NCI-H1417 treated with DMSO at 0.1 percent for 48 hours (cell line): Measurements from ENCODE around the gene DECR2.
"Not testable (repeated sequence)": the region's sequence is repeated elsewhere in the genome, so short reads cannot be mapped to it uniquely, and the experiment has no call there.

Experiments used
- DNase-seq: peaks from one replicate; lab custom pipeline; 2025; lab: John Stamatoyannopoulos, UW

Gene DECR2

DNA sequence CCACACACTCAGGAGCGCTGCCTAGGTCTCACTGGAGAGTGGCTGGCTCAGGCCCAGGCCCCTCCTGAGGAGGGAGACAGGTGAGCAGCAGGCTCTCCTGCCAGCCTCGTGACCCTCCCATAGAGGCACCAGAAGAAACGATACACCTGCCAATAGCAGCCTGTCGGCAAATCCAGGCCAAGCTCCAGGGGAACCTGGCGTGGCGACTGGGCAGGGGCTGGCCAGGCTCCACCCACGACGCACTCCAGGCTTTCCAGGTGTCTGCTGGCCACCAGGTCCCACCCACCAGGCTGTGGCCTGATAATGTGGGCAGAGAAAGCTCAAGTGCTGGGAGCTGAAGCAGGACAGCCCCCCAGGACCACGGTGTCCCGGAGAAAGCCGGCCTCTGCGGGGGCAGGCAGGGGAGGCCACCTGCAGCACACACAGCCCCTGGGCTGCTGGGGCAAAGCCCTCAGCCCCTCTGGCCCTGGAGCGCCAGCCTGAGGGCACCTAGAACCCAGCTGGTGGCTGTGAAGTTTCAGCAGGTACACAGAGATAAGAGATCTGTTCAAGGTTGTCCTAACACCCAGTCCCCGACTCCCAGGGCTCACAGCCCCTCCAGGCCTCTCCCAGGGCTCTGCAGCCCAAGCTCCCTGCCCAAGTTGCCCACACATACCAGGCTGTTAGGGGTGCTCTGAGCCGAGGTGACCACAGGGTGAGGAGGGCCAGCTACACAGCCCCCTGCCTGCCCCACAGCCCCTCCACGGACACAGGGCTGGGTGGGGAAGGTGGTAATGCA is 22.3 kb upstream of the DECR2 start:
- DNase-seq = peak; percentile 42

DNA sequence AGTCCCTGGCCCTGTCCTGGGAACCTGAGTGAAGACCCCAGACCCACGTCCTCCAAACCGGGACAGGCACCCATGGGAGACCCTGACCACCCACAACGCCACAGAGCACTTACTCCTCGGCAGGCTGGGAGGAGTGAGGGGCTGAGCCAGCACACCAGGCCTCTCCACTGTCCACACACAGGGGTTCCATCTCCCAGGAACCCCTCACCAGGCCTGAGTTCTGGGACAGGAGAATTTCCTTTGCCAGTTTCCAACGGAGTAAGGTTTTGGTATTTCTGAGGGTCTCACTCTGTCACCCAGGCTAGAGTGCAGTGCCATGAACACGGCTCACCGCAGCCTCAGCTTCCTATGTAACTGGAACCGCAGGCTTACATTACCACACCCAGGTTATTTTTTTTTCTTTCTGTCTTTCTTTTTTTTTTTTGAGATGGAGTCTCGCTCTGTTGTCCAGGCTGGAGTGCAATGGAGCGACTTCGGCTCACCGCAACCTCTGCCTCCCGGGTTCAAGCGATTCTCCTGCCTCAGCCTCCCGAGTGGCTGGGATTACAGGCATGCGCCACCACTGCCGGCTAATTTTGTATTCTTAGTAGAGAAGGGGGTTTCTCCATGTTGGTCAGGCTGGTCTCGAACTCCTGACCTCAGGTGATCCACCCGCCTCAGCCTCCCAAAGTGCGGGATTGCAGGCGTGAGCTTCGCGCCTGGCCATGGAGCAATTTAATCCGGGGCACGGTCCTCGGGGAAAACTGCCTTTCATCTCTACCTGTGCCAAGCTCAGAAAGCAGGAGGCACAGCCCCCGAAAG is 21.5 kb upstream of the DECR2 start:
- no peak for DNase-seq

DNA sequence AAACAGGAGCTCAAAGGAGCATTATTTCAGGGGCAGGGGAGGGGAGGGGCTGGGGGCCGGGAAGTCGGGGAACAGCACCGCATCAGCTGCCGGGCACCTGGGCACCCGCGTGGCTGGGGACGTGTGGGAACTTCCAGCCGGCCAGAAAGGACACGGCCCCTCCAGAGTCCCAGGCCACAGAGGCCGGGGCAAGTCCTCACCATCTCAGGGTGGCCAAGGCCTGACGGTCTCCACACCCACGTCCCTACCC is 21.0 kb upstream of the DECR2 start:
- DNase-seq = no peak

DNA sequence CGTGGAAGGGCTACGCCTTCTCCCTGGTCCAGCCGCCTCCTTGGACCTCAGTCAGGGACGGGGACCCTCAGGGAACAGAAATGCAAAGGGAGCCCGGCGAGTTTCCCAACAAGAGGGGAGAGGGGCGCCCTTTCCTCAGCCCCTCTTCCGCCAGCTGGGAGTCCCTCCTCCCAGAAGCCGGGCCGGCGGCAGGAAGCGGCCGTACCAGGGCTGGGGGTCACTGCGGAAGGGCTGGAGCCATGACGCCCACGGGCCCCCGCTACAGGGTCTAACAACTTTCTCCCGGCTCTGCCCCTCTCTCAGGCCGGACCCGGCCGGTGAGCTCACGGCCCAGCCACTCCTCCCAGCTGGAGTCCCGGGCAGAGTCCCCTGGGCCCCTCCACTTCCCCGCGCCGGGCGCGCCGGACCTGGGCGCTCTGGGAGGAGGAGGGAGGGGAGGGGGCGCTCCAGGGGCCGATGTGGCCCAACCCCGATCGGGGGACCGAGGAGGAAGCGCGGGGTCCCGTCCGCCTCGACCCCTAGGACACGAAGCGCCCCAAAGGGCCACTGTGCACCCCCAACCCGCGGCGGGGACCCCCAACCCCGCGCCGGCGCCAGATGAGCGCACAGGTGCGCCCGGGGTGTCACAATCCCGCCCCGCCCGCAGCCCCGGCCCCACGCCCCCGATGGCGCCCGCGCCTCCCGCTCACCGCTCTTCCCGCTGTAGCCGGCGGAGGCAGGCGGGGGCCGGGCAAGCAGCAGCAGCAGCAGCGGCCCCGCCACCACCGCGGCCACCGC is 20.5 kb upstream of the DECR2 start:
- DNase-seq = no peak

DNA sequence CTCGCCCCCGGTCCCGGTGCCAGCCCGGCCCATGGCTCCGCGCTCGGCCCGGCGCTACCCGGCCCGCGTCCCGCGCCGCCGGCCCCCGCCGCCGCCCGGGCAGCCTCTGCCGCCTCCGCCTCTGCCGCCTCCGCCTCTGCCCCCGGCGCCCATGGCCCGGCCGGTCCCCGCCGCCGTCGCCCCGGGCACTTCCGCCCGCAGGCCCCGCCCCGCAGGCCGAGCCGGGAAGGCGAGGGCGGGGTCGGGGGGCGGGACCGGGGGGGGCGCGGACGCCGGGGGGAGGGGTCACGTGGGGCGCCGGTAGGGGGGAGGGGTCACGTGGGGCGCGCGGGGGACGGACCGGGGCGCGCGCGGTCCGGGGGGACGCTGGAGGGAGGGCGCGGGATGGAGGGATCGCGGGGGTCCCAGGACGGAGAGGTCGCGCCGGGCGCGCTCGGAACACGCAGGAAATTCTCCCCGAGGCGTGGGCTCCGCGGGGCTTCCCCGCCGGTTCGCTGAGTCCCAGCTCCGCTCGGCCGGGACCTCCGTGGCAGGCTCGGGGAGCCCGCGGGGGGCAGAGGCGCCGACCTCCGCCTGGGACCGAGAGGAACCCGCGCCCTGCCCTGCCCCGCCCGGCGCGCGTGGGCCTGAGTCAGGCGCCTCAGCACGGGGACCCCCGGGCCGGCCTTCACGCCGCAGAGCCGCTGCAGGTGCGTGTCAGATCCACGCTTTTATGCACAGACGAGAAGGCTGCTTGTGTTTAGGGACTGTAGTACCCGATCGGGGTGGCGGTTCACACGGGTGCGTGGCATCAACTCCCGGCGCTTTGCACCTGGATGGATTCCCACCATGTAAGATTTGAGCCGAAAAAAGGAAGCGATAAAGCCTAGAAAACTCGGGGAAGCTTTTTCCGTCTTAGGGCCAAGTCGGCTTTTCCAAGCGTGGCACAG is 19.6 kb upstream of the DECR2 start, which contains the start of gene PGAP6:
PGAP6 (minus strand) TSS at position 190 of the 929 bp plus-strand sequence; CDS start at position 33, 157 bp downstream.
- DNase-seq = no peak

DNA sequence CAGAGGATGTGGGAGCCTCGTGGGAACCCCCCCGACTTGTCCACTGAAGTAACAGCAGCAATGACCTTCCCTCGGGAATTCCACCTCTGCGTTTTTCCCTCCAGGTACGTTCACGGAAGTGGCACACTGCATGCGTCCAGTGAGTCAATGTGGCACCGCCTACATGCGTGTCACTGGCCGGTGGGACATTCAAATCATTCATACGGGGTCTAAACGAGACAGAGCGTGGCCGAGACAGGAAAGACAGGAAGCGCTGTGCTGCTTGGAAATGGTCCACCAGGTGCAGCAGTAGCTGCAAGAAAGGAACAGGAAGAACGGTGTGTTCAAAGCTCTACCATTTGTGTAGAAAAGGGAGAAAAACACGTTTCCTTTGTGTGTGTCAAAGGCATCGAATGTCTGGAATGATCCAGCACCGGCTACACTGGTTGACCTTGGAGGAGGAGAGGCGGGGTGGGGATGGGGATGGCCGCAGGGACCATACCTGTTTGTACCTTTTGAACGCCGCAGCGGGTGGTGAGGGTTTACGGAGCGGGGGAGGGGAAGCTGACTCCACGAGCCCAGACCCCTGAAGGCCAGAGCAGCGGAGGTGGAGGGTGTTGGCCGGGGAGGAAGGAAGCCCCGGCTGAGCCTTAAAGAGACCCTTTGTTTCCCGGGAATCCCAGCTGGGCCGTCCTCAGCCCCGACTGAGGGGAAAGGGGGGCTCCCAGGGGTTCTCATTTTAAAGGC is 18.2 kb upstream of the DECR2 start:
- DNase-seq = no peak

DNA sequence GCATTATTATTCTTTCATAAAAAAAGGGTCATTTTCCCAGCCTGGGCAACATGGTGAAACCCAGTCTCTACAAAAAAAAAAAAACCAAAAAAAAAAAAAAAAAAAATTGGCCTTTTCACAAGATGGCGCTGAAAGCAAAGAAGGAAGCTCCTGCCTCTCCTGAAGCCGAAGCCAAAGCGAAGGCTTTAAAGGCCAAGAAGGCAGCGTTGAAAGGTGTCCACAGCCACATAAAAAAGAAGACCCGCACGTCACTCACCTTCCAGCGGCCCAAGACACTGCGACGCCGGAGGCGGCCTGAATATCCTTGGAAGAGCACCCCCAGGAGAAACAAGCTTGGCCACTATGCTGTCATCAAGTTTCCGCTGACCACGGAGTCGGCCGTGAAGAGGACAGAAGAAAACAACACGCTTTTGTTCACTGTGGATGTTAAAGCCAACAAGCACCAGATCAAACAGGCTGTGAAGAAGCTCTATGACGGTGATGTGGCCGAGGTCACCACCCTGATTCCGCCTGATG is 15.0 kb upstream of the DECR2 start:
- no peak for DNase-seq

DNA sequence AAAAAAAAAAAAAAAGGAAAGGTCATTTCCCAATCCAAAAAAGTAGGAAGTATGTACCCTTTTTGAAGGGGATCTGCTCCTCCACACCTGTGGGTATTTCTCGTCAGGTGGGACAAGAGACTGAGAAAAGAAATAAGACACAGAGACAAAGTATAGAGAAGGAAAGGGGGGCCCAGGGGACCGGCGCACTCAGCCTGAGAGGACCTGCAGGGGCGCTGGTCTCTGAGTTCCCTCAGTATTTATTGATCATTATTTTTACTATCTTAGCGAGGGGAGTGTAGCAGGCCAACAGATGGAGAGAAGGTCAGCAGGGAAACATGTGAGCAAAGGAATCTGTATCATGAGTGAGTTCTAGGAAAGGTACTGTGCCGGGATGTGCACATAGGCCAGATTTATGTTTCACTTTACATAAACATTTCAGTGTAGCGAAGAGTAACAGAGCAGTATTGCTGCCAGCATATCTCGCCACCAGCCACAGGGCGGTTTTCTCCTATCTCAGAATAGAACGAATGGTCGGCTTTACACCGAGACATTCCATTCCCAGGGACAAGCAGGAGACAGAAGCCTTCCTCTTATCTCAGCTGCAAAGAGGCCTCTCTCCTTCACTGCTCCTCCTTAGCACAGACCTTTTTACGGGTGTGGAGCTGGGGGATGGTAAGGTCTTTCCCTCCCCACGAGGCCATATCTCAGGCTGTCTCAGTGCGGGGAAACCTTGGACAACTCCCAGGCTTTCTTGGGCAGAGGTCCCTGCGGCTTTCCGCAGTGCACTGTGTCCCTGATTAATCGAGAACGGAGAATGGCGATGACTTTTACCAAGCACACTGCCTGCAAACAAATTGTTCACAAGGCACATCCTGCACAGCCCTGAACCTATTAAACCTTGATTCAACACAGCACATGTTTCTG is 13.7 kb upstream of the DECR2 start:
- not testable (repeated sequence) for DNase-seq

DNA sequence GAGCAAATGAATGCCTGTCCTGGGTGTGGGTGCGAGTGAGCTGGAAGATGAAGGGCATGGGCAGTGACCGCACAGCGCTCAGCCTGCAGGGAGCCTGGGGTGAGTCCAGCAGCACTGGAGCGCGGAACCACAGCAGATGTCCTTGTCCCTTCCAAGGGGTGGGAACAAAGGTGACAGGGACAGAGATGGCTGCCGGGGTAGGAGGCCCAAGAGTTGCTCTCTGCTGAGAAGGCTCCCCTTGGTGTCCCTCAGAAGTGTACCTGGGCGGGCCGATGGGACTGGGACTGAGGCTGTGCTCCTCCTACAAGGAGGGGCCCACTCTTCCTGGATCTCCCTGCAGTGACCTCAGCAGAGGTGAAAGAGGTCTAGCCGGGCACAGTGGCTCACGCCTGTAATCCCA is 12.3 kb upstream of the DECR2 start:
- no peak for DNase-seq

DNA sequence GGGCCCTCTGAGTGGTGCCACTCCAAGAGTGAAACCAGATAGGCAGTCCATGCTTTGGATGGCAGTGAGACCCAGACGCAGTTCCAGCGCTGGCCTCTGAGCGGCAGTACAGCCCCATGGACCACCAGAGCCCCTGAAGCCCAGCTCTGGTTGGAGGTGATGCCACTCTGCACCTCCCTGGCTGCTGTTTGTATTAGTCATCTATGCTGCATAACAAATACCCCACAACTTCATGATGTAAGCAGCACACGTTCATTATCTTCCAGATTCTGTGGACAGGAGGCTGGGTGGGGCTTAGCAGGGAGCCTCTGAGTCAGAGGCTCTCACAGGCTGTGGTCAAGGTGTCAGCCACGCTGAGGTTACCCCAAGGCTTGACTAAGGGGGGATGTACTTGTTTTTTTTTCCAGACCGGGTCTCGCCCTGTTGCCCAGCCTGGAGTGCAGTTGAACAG is 9.8 kb upstream of the DECR2 start:
- no peak for DNase-seq

DNA sequence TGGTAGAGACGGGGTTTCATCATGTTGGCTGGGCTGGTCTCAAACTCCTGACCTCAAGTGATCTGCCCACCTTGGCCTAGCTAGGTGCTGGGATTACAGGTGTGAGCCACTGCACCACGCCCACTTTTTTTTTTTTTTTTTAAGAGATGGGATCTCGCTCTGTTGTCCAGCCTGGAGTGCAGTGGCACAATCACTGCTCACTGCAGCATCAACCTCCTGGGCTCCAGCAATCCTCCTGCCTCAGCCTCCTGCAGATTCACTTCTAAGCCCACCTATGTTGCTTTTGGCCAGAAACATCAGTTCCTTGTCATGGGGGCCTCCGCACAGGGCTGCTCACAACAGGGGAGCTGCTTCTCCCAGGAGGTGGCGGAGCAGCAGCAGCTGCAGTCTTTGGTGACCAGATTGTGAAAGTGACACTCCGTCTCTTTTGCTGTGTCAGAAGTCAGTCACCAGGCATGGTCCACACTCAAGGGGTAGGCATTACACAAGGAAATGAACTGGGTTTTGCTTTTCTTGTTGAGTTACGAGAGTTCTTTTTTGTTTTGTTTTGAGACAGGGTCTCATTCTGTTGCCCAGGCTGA is 9.1 kb upstream of the DECR2 start:
- DNase-seq = no peak

DNA sequence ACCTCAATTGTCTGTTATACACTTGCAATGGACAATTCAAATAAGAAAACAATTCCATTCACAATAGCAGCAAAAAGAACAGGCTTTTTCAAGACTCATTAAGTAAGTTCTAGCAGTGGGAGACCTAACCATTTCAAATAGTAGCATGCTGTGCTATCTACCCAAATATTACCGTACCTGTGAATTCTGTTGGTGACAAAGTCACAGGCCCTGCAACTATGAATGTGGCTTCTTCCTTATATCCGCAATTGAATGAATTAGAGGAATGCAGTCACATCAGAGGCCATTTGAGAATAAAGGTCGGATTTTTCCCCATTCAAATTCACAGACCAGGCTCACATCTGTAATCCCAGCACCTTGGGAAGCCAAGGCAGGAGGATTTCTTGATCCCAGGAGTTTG is 5.5 kb upstream of the DECR2 start:
- DNase-seq = peak; percentile 20

DNA sequence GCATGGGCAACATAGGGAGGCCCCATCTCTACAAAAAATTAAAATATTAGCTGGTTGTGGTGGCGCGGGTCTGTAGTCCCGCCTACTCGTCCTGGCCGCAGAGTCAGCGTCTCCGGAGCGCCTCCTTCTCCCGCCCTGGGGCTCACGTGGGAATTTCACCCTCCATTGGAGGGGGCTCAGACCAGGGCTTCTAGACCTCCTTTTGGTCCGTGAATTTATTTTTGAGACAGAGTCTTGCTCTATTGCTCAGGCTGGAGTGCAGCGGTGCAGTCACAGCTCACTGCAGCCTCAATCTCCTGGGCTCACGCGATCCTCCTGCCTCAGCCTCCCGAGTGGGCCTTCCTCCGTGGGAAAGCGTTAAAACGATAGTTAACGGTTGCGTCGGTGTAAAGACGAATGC is 5.1 kb upstream of the DECR2 start:
- DNase-seq = no peak

DNA sequence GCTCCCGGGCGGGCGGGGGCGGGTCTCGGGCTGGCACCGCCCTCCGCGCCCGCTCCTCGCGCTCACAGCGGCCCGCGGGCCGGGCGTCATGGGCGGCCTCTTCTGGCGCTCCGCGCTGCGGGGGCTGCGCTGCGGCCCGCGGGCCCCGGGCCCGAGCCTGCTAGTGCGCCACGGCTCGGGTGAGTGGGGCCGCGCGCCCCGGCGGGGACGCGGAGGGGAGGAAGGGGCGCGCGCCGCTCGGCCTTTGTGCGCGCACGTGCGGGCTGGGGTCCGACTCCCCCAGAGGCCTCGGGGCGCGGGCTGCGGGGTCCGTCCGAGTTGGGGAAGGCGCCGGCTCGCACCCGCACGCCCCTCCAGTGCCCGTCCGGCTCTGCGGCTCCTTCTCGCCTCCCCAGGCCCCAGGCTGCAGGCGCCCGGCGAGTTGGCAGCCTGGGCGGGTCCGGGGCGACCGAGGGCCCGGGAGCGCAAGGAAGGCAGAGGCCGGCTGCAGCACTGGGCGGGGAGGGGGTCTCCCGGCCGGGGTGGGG is 4.5 kb upstream of the DECR2 start, which contains the start of gene NME4:
NME4 (plus strand) TSS at position 65 of the 527 bp plus-strand sequence; CDS start at position 89, 24 bp downstream.
- DNase-seq = no peak

DNA sequence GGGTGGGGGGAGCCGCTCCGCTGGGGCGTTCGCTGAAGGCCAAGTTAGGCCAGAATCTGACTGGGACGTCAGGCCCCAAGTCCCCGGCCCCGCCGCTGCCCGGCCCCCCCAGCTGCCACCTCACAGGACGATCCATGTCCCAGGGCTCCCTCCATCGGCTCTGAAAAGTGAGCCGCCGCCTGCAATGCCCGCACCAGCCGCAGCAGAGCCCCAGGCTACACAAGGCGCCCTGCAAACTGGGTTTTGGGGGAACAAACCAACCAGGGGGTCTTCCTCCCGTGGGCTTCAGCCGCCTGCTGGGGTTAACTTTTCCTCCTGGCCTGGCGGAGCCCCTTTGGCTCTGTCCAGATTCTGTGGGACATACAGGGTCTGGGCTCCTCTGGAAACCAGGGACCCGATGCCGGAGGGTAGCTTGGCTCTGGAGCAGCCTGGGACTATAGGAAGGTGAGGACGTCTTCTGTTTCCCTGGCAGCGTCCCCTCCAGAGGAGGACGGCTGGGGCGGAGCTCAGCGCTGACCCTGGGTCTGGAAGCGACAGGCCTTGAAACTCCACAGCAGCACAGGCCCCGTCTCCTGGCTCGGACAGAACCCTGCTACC is 3.9 kb upstream of the DECR2 start:
- no peak for DNase-seq

DNA sequence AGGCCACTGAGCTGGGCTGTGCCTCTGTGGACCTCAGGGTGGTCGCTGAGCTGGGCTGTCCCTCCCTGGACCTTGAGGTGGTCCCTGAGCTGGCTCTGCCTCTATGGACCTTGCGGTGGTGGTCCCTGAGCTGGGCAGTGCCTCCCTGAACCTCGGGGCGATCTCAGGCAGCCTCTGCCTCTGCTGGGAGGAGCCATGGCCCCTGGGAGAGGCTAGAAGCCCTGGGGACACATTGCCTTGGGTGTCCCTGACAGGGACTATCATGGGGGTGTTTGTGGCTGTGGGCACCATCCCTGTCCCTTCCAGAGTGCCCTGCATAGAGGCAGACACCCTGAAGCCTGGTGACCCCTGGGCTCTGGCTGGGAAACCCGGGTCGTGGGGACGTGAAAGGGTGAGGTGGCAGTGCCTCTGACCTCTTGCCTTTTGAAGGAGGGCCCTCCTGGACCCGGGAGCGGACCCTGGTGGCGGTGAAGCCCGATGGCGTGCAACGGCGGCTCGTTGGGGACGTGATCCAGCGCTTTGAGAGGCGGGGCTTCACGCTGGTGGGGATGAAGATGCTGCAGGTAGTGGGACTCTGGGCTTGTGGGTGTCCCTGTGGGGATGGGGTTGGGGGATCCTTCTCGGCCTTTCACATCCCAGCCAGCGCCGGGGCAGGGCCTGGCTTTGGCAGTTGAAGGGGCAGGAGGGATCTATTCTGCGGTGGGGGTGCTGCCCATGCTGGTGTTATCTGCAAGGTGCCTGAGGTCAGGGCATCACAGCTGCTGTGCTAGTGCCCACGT is 2.9 kb upstream of the DECR2 start:
- DNase-seq = no peak

DNA sequence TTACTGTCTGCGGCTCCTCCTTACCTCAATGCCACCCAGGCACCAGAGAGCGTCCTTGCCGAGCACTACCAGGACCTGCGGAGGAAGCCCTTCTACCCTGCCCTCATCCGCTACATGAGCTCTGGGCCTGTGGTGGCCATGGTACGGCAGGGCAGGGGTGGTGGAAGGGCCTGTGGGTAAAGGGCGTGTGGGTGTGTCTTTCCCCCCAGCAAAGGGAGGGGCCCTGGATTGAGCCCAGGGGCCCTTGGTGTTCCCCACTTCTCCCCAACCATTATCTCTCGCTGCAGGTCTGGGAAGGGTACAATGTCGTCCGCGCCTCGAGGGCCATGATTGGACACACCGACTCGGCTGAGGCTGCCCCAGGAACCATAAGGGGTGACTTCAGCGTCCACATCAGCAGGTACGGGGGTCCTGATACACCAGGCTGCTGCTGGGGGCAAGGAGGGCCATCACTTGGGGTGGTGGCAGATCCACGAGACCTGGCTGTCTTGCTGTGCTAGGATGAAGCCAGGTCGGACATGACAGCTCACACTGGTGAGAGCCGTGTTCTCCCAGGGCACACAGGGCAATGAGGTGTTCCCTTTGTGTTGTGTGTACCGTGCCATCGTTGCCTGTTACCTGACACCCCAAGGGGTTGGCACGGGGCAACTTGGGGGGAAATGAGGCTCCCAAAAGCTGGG is 2.2 kb upstream of the DECR2 start:
- no peak for DNase-seq
